Pancreas (tissue), 10 donors: ENCODE data around the gene GUK1. TPM values are rescaled to one million over a fixed set of nuclear protein-coding genes. Genes with fewer than 3 reads are reported as not detected.

Experiments used
- ATAC-seq, 4 donors: fragments of 200-7000 bp; cut with Tn5 transposase; one replicate each; pipeline versions ENCODE4 v1.8.0 to v1.9.1; 2020; ENCODE audit warnings: mild to moderate bottlenecking in 4 of 4, moderate library complexity in 4 of 4
- DNase-seq, 6 donors: peaks; one replicate each; pipeline ENCODE4 v3.0.0-alpha.2; 2020
- FAIRE-seq: peaks from 2 replicates; lab custom pipeline; 2012; peaks lifted over from hg19 to GRCh38; lab: Jason Lieb, UNC
- H3K27ac ChIP-seq, 4 donors: fragments of 200-600 bp; sonication (generic); 1 replicate in 3 of 4; 2 replicates in 1 of 4; pipeline versions ENCODE4 v1.5.0 to v1.8.0; 2020
- H3K27me3 ChIP-seq, 4 donors: fragments of 200-600 bp; one replicate each; pipeline ENCODE4 v1.8.0; 2021
- H3K36me3 ChIP-seq, 3 donors: fragments of 200-600 bp; sonication (generic) in 1 of 3; one replicate each; pipeline versions ENCODE4 v1.5.0 to v1.8.0; 2020 to 2021
- H3K4me1 ChIP-seq, 3 donors: fragments of 200-600 bp; one replicate each; pipeline ENCODE4 v1.8.0; 2021
- H3K4me3 ChIP-seq, 4 donors: fragments of 200-600 bp; sonication (generic) in 2 of 4; one replicate each; pipeline versions ENCODE4 v1.5.0 to v1.8.0; 2020 to 2021
- H3K9me3 ChIP-seq, 4 donors: fragments of 200-600 bp; one replicate each; pipeline ENCODE4 v1.8.0; 2021
- CTCF ChIP-seq, 4 donors: fragments of 200-600 bp; sonication (generic) in 3 of 4; IDR thresholded peaks; one replicate each; pipeline versions ENCODE4 v1.5.0 to v1.8.0; 2021; ENCODE audit warnings: antibody characterized with exemption in 4 of 4
- WGBS, 2 donors: extraction: QIAGEN DNeasy Blood & Tissue Kit; methylation state at CpG; one replicate each; pipeline ENCODE4 v1.1.7; 2013; 5-methylcytosine and 5-hydroxymethylcytosine counted together
- intact Hi-C, 3 donors: fragments of 100-400 bp; cut with DNase I; formaldehyde crosslinking; loops; one replicate each; pipeline versions ENCODE4 v1.11.1 to v1.14.2; 2022
- polyA plus RNA-seq, 2 donors: library from polyadenylated mRNA; stranded (reverse); fragments of 200-250 nt; gene quantifications; one replicate each; pipeline ENCODE4 v1.2.3, GENCODE V29; 2013
- total RNA-seq, 6 donors: library from RNA; stranded (reverse); fragmentation: NEBNext Ultra II Directional in 4 of 6; extraction: Animal tissue kit (Norgen Biotek cat#: 25700) in 4 of 6; gene quantifications; one replicate each; pipeline versions ENCODE4 v1.2.1 to v1.2.4, GENCODE V29; 2021 to 2023
- donor health status: healthy with polysubstance abuse.
- donor health status: DM: no; HTN: no; CAD: no; lungs with moderate emphysema.
- donor health status: DM: no; HTN: no; CAD: no.
- donor health status: control.
- donor health status: control.
- donor health status: Bipolar disorder and iron deficiency.
- donor health status: DM: yes; HTN: yes; CAD: no.
- donor health status: DM: no; HTN: no; CAD: no.
- donor health status: DM: no; HTN: no; CAD: no.
- donor health status: DM: yes; HTN: yes; CAD: no.

Gene GUK1
- total and polyA plus RNA-seq, 8 donors = 71.5 to 317 (median 101) TPM

DNA sequence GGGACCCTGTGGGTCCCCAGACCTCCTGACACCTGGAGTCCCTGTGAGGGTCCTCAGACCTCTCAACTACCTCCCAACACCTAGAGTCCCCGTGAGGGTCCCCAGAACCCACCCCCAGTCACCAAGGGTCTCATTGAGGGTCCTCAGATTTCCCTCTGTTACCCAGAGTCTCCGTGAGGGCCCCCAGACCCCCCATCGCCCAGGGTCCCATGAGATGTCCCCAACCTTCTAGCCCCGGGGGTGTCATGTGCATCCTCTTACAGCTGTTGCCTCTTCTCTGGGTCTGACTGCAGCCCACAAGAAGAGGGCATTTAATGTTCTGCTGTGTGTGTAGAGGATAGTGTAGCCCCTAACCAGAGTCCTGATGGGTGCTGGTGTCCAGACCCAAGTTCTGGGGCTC lies 7.7 kb downstream of the GUK1 start:
- no peak for TF ChIP-seq CTCF (IDR thresholded peaks at IDR 0.05)
- Histone ChIP-seq H3K4me1 (peaks cover 3 to 13% (median 11%) of the 10 kb centered on the region in 3 donors), H3K9me3 (no peaks in the 10 kb centered on the region), H3K4me3 (no peak overlapping the region), H3K36me3 (peaks cover 0 to 23% (median 0%) of the 10 kb centered on the region in 3 donors), H3K27ac (no peak overlapping the region), H3K27me3 (no peaks in the 10 kb centered on the region)
- ATAC-seq (no peak), FAIRE-seq (no peak), DNase-seq (no peak)
- 79 to 87% methylated on average over 3 to 4 of the region's 4 CpGs for WGBS, 2 donors
- intact Hi-C loops = no loop called here

DNA sequence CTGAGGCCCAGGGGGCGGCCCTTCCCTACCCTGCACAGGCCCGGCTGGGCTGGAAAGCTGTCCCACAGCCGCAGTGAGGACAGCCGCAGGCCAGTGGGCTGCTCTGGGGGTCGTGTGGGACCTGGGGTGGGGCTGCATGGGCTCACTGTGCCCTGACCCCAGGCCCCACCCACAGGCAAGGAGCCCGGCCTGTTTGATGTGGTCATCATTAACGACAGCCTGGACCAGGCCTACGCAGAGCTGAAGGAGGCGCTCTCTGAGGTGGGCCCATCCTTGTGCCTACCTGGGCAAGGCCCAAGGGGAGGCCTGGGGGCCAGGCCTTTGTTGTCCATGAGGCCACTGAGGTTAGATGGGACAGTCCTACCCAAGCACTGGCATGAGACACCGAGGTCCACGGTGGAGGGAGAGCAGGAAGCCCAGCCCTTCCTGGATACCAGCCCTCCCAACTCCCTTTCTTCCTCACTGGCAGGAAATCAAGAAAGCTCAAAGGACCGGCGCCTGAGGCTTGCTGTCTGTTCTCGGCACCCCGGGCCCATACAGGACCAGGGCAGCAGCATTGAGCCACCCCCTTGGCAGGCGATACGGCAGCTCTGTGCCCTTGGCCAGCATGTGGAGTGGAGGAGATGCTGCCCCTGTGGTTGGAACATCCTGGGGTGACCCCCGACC lies 8.2 kb downstream of the GUK1 start:
- Histone ChIP-seq H3K27me3 (no peaks in the 10 kb centered on the region), H3K4me3 (no peak overlapping the region), H3K36me3 (peaks cover 0 to 23% (median 0%) of the 10 kb centered on the region in 3 donors), H3K9me3 (no peaks in the 10 kb centered on the region), H3K4me1 (peaks cover 0 to 8% (median 5%) of the 10 kb centered on the region in 3 donors), H3K27ac (no peak overlapping the region)
- ATAC-seq = no peak
- intact Hi-C loops = no loop called here
- 75 to 80% methylated on average over 18 of the region's 18 CpGs for WGBS, 2 donors
- FAIRE-seq = no peak
- TF ChIP-seq CTCF (IDR thresholded peaks at IDR 0.05) = no peak
- peak in 4 of 6 donors; percentile 11 to 62 (median 36) for DNase-seq

- H3K4me1 ChIP-seq = peaks cover 0 to 1% (median 0%) of the 10 kb centered on the region in 3 donors
- peak in 3 of 6 donors; percentile 10 to 73 (median 20) for DNase-seq
- 74 to 79% methylated on average over 8 of the region's 8 CpGs for WGBS, 2 donors
- no peak for FAIRE-seq
- no peak overlapping the region for H3K4me3 ChIP-seq
- peak overlapping the region in 1 of 4 donors; percentile 13 for H3K27ac ChIP-seq
- ATAC-seq = no peak
- no peaks in the 10 kb centered on the region for H3K9me3 ChIP-seq
- peaks cover 0 to 23% (median 0%) of the 10 kb centered on the region in 3 donors for H3K36me3 ChIP-seq
- TF ChIP-seq CTCF (IDR thresholded peaks at IDR 0.05) = no peak
- intact Hi-C loops = no loop called here
- no peaks in the 10 kb centered on the region for H3K27me3 ChIP-seq
These were observed 8.9 kb downstream of the GUK1 start for GRCh38 chr1:228148935-228149405.

GRCh38 chr1:228149406-228150119 lies 9.5 kb downstream of the GUK1 start, which contains the start of gene GJC2:
TSS of gene GJC2 (plus strand) at chr1:228149930. CDS start at chr1:228157759, 7,829 bp downstream.
- no peak for TF ChIP-seq CTCF (IDR thresholded peaks at IDR 0.05)
- peak within 1 kb of the TSS; percentile 25 to 57 (median 36) for H3K27ac ChIP-seq
- H3K9me3 ChIP-seq = no peaks in the 10 kb centered on the region
- H3K4me1 ChIP-seq = no peaks in the 10 kb centered on the region
- DNase-seq (peak in 3 of 6 donors; percentile 29 to 71 (median 49)), ATAC-seq (peak in 3 of 4 donors; percentile 13 to 31 (median 23)), FAIRE-seq (no peak)
- peaks cover 0 to 23% (median 0%) of the 10 kb centered on the region in 3 donors for H3K36me3 ChIP-seq
- no peak within 1 kb of the TSS for H3K4me3 ChIP-seq
- intact Hi-C loops = no loop called here
- WGBS, 2 donors = 71 to 76% methylated on average over 13 to 17 of the region's 17 CpGs
- H3K27me3 ChIP-seq = no peaks in the 10 kb centered on the region
